Testis (tissue), 3 donors: ENCODE data around the gene XG. TPM values are rescaled to one million over a fixed set of nuclear protein-coding genes. Genes with fewer than 3 reads are reported as not detected.
"Not testable (repeated sequence)": the region's sequence is repeated elsewhere in the genome, so short reads cannot be mapped to it uniquely, and the experiment has no call there.

Source experiments
- DNase-seq: peaks from one replicate; pipeline ENCODE4 v3.0.0-alpha.2; 2019
- H3K27ac ChIP-seq, 2 donors: fragments of 200-600 bp; sonication (generic); one replicate each; pipeline ENCODE4 v1.5.1; 2019
- H3K27me3 ChIP-seq: fragments of 200-600 bp; sonication (generic); one replicate; pipeline ENCODE4 v1.5.1; 2019
- H3K36me3 ChIP-seq: fragments of 200-600 bp; sonication (generic); one replicate; pipeline ENCODE4 v1.5.1; 2017; ENCODE audit warnings: low read depth; ENCODE audit errors: missing control alignments
- H3K4me1 ChIP-seq: fragments of 200-600 bp; sonication (generic); one replicate; pipeline ENCODE4 v1.5.1; 2019
- H3K4me3 ChIP-seq, 2 donors: fragments of 200-600 bp; sonication (generic); one replicate each; pipeline ENCODE4 v1.5.1; 2017 to 2019
- H3K9me3 ChIP-seq: fragments of 200-600 bp; sonication (generic); one replicate; pipeline ENCODE4 v1.5.1; 2017
- CTCF ChIP-seq, 3 experiments: fragments of 450-650 bp in 2 of 3; fragments of 200-600 bp in 1 of 3; sonication (generic) in 1 of 3; IDR thresholded peaks; one replicate each; pipeline ENCODE4 v1.5.1; 2016 to 2019; ENCODE audit warnings: antibody characterized with exemption in 3 of 3, mild to moderate bottlenecking in 2 of 3, moderate library complexity in 1 of 3
- POLR2A ChIP-seq: fragments of 450-650 bp; IDR thresholded peaks from one replicate; pipeline ENCODE4 v1.6.1; 2017; ENCODE audit warnings: antibody characterized with exemption, mild to moderate bottlenecking, moderate library complexity
- WGBS, 2 donors: methylation state at CpG; one replicate each; pipeline ENCODE4 v1.1.5; 2018; 5-methylcytosine and 5-hydroxymethylcytosine counted together
- intact Hi-C: fragments of 100-400 bp; cut with DNase I; formaldehyde crosslinking; loops from one replicate; pipeline ENCODE4 v1.15.1; 2023; ENCODE audit warnings: low total_unique reads
- polyA plus RNA-seq: library from polyadenylated mRNA; stranded (reverse); fragments of 350-450 nt; fragmentation: Illumina TruSeq; extraction: RNeasy Lipid Tissue Mini Kit (QIAGEN cat#74804); gene quantifications from one replicate; pipeline ENCODE4 v1.2.3, GENCODE V29; 2014; ENCODE audit warnings: low read depth, low replicate concordance; ENCODE audit not compliant: insufficient read depth
- total RNA-seq, 2 donors: library from RNA; depleted of rRNA; stranded (reverse); fragments of >200 nt; gene quantifications; one replicate each; pipeline ENCODE4 v1.2.3, GENCODE V29; 2016

The XG gene
- total and polyA plus RNA-seq, 3 donors from 2014 or later = 0.19 to 0.88 (median 0.63) TPM

GRCh38 chrX:2756548-2756947, 4.7 kb downstream of the XG start:
- no peak for DNase-seq
- Histone ChIP-seq H3K4me1 (no peaks in the 10 kb centered on the region), H3K36me3 (no peaks in the 10 kb centered on the region), H3K9me3 (no peaks in the 10 kb centered on the region), H3K27ac (no peak overlapping the region), H3K4me3 (no peak overlapping the region), H3K27me3 (no peaks in the 10 kb centered on the region)
- TF ChIP-seq POLR2A (no peak), CTCF (IDR thresholded peaks at IDR 0.05) (no peak)
- intact Hi-C loops = no loop called here
- WGBS, 2 donors = 91 to 92% methylated on average over 8 to 10 of the region's 10 CpGs

GRCh38 chrX:2761246-2761645, 9.4 kb downstream of the XG start:
- Histone ChIP-seq H3K27me3 (no peaks in the 10 kb centered on the region), H3K9me3 (no peaks in the 10 kb centered on the region), H3K4me1 (no peaks in the 10 kb centered on the region), H3K4me3 (no peak overlapping the region), H3K27ac (no peak overlapping the region), H3K36me3 (no peaks in the 10 kb centered on the region)
- WGBS, 2 donors = 91 to 95% methylated on average over 2 of the region's 2 CpGs
- intact Hi-C loops = no loop called here
- TF ChIP-seq CTCF (IDR thresholded peaks at IDR 0.05) (no peak), POLR2A (no peak)
- no peak for DNase-seq

- DNase-seq, H3K9me3 ChIP-seq, H3K27ac ChIP-seq, H3K27me3 ChIP-seq, H3K4me1 ChIP-seq, intact Hi-C loops, H3K36me3 ChIP-seq, H3K4me3 ChIP-seq: not testable (repeated sequence)
- 33 to 49% methylated on average over 4 of the region's 4 CpGs for WGBS, 2 donors
Measured at GRCh38 chrX:2762671-2763070, 10.8 kb downstream of the XG start.

GRCh38 chrX:2764766-2765548, 13.1 kb downstream of the XG start:
- intact Hi-C loops, H3K4me3 ChIP-seq, DNase-seq, H3K36me3 ChIP-seq, H3K27ac ChIP-seq, H3K27me3 ChIP-seq, H3K4me1 ChIP-seq, H3K9me3 ChIP-seq: not testable (repeated sequence)
- 81% methylated on average over 19 of the region's 19 CpGs for WGBS, 2 donors

GRCh38 chrX:2765549-2765830, 13.7 kb downstream of the XG start:
- no peak overlapping the region for H3K27ac ChIP-seq
- WGBS, 2 donors = 46 to 52% methylated on average over 5 of the region's 5 CpGs
- no peaks in the 10 kb centered on the region for H3K9me3 ChIP-seq
- H3K36me3 ChIP-seq = no peaks in the 10 kb centered on the region
- H3K4me3 ChIP-seq = no peak overlapping the region
- H3K4me1 ChIP-seq = no peaks in the 10 kb centered on the region
- H3K27me3 ChIP-seq = no peaks in the 10 kb centered on the region
- DNase-seq = no peak
- TF ChIP-seq CTCF (IDR thresholded peaks at IDR 0.05) = no peak
- intact Hi-C loops = no loop called here

- H3K4me1 ChIP-seq = no peaks in the 10 kb centered on the region
- WGBS, 2 donors = 79 to 89% methylated on average over 11 of the region's 11 CpGs
- H3K27me3 ChIP-seq = no peaks in the 10 kb centered on the region
- no peaks in the 10 kb centered on the region for H3K36me3 ChIP-seq
- no peak for DNase-seq
- no peaks in the 10 kb centered on the region for H3K9me3 ChIP-seq
- no peak overlapping the region for H3K4me3 ChIP-seq
- H3K27ac ChIP-seq = no peak overlapping the region
- TF ChIP-seq CTCF (IDR thresholded peaks at IDR 0.05) (no peak), POLR2A (no peak)
- intact Hi-C loops = no loop called here
Measured at GRCh38 chrX:2766906-2767305, 15.1 kb downstream of the XG start.
